CD4-positive, alpha-beta T cell (primary cell): ENCODE measurements around the gene MSI2. TPM values are rescaled to one million over a fixed set of nuclear protein-coding genes. Genes with fewer than 3 reads are reported as not detected.

Source experiments
- ATAC-seq: fragments of 200-7000 bp; cut with Tn5 transposase; one replicate; pipeline ENCODE4 v1.10.0; 2022; ENCODE audit warnings: mild to moderate bottlenecking; ENCODE audit not compliant: poor library complexity
- CTCF ChIA-PET: fragments of 350-600 bp; sonication (Branson Sonifier 250); formaldehyde crosslinking; loops from one replicate; lab custom pipeline; 2021; ENCODE audit warnings: antibody characterized with exemption, inconsistent platforms; lab: Charles Lee
- POLR2A ChIA-PET: fragments of 350-600 bp; sonication (Branson Sonifier 250); formaldehyde crosslinking; loops from one replicate; lab custom pipeline; 2021; ENCODE audit warnings: antibody characterized with exemption, inconsistent platforms; lab: Charles Lee
- DNase-seq, 14 experiments: peaks; one replicate each; pipeline ENCODE4 v3.0.0-alpha.2; 2013 to 2020; ENCODE audit warnings: mixed read lengths in 2 of 14
- H3K27ac ChIP-seq, 2 donors: one replicate each; pipeline versions ENCODE4 v1.5.1 to v1.7.0; 2013; ENCODE audit warnings: low read length in 2 of 2, low read depth in 1 of 2, mild to moderate bottlenecking in 1 of 2
- H3K27me3 ChIP-seq, 2 experiments: 1 replicate in 1 of 2; 2 replicates in 1 of 2; pipeline versions ENCODE4 v1.6.1 to v1.7.0; 2013; ENCODE audit warnings: low read length in 2 of 2, control low read depth in 1 of 2, mild to moderate bottlenecking in 1 of 2, moderate library complexity in 1 of 2; ENCODE audit not compliant: insufficient read depth in 2 of 2, control insufficient read depth in 1 of 2
- H3K36me3 ChIP-seq: one replicate; pipeline ENCODE4 v1.6.1; 2013; ENCODE audit warnings: low read length, control low read depth; ENCODE audit not compliant: insufficient read depth
- H3K4me1 ChIP-seq: one replicate; pipeline ENCODE4 v1.6.1; 2013; ENCODE audit warnings: low read length, control low read depth; ENCODE audit not compliant: insufficient read depth
- H3K4me3 ChIP-seq: one replicate; pipeline ENCODE4 v1.5.1; 2013; ENCODE audit warnings: mild to moderate bottlenecking, low read length, moderate library complexity
- H3K9me3 ChIP-seq, 2 experiments: 1 replicate in 1 of 2; 2 replicates in 1 of 2; pipeline versions ENCODE4 v1.6.1 to v1.7.0; 2013; ENCODE audit warnings: low read length in 2 of 2, mild to moderate bottlenecking in 2 of 2, control low read depth in 1 of 2, moderate library complexity in 1 of 2; ENCODE audit not compliant: control insufficient read depth in 1 of 2, insufficient read depth in 1 of 2
- H3K27ac Mint-ChIP-seq: one replicate; pipeline ENCODE4 v1.8.0; 2020; ENCODE audit warnings: mixed read lengths
- H3K27me3 Mint-ChIP-seq: one replicate; pipeline ENCODE4 v1.8.0; 2021; ENCODE audit warnings: mixed read lengths
- H3K36me3 Mint-ChIP-seq: one replicate; pipeline ENCODE4 v1.8.0; 2021; ENCODE audit warnings: low read depth, mixed read lengths
- H3K4me1 Mint-ChIP-seq: one replicate; pipeline ENCODE4 v1.8.0; 2021; ENCODE audit warnings: low read depth, mixed read lengths
- H3K4me3 Mint-ChIP-seq: one replicate; pipeline ENCODE4 v1.8.0; 2020; ENCODE audit warnings: mild to moderate bottlenecking, mixed read lengths
- H3K9me3 Mint-ChIP-seq: one replicate; pipeline ENCODE4 v1.8.0; 2020; ENCODE audit warnings: mixed read lengths
- CTCF ChIP-seq: fragments of 200-600 bp; IDR thresholded peaks from one replicate; pipeline ENCODE4 v1.8.0; 2022; ENCODE audit warnings: antibody characterized with exemption, mild to moderate bottlenecking
- intact Hi-C, 2 experiments: fragments of 100-400 bp; cut with DNase I in 1 of 2; cut with micrococcal nuclease in 1 of 2; formaldehyde crosslinking; loops; one replicate each; pipeline versions ENCODE4 v1.15.1 to v1.9.0; 2023 to 2025; cut with DNase I, micrococcal nuclease
- total RNA-seq, 174 experiments: library from RNA in 2 of 174; stranded (reverse) in 2 of 174; gene quantifications; one replicate each; pipeline ENCODE4 v1.2.3 and lab custom pipeline; 2021 to 2026

MSI2 gene
- total RNA-seq, 2 experiments from 2014 or later: 129 to 132 TPM

DNA sequence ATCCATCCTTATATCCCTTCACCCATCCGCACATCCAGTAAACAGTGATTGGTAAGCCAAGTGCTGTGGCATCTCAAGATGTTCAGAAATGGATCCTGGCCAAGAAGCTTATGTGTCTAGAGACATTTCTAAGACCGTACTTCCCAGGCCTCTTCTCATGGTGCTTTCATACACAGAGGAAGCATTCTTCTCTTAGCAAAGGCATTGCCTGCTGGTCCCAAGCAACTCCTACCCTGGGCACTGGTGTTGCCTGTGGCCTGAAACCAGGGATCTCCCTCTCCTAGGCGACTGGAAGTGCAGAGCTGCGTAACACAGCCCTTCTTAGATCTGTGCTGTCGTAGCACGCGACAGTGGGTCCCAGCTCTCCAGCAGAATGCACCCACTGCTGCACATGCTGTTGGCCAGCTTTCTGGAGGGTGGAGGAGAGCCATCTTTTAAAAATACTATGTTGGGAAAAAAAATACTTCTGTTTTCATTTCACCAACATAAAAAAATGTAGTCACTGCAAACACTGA is 305.9 kb downstream of the MSI2 start:
- no peak for DNase-seq
- ChIA-PET POLR2A (no interaction called here), CTCF (no interaction called here)
- Mint-ChIP-seq H3K4me1 (no peaks in the 10 kb centered on the region), H3K4me3 (no peak overlapping the region), H3K27me3 (no peaks in the 10 kb centered on the region), H3K9me3 (no peaks in the 10 kb centered on the region), H3K36me3 (peaks cover 8% of the 10 kb centered on the region), H3K27ac (no peak overlapping the region)
- no peak for ATAC-seq
- H3K4me3 ChIP-seq: no peak overlapping the region
- no peak overlapping the region for H3K27ac ChIP-seq
- H3K36me3 ChIP-seq: peaks cover 6% of the 10 kb centered on the region
- no peaks in the 10 kb centered on the region for H3K9me3 ChIP-seq
- H3K27me3 ChIP-seq: no peaks in the 10 kb centered on the region
- TF ChIP-seq CTCF: no peak
- intact Hi-C loops: no loop called here
- H3K4me1 ChIP-seq: no peaks in the 10 kb centered on the region

DNA sequence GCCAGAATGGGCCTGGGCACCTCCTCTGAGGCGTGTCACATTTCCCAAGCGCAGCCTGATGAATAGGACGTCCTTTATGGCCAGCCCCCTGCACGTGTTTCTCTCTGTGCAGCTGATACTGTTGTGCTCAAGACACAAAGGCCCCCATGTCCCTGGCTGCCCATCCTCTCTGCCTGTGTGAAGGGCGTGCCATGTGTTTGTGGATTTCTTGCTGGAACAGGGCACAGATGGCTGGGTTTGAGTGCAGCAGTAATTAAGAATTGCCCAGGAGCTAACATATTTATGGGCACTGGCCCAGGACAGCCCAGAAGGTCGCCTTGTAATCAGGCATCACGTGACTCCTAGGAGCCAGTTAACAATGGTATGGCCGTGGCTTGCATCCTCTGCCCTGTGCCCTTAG is 307.6 kb downstream of the MSI2 start:
- Histone ChIP-seq H3K27ac (no peak overlapping the region), H3K27me3 (no peaks in the 10 kb centered on the region), H3K9me3 (no peaks in the 10 kb centered on the region), H3K4me3 (no peak overlapping the region), H3K36me3 (peaks cover 6% of the 10 kb centered on the region), H3K4me1 (no peaks in the 10 kb centered on the region)
- intact Hi-C loops: no loop called here
- H3K4me3 Mint-ChIP-seq: no peak overlapping the region
- H3K9me3 Mint-ChIP-seq: no peaks in the 10 kb centered on the region
- POLR2A ChIA-PET: no interaction called here
- H3K36me3 Mint-ChIP-seq: peaks cover 8% of the 10 kb centered on the region
- no peaks in the 10 kb centered on the region for H3K27me3 Mint-ChIP-seq
- H3K27ac Mint-ChIP-seq: no peak overlapping the region
- no peak for TF ChIP-seq CTCF
- CTCF ChIA-PET: no interaction called here
- DNase-seq (no peak), ATAC-seq (no peak)
- H3K4me1 Mint-ChIP-seq: no peaks in the 10 kb centered on the region

- Mint-ChIP-seq H3K36me3 (peaks cover 9% of the 10 kb centered on the region), H3K4me1 (no peaks in the 10 kb centered on the region), H3K27ac (no peak overlapping the region), H3K27me3 (no peaks in the 10 kb centered on the region), H3K9me3 (no peaks in the 10 kb centered on the region), H3K4me3 (no peak overlapping the region)
- H3K4me1 ChIP-seq: no peaks in the 10 kb centered on the region
- H3K4me3 ChIP-seq: no peak overlapping the region
- no peaks in the 10 kb centered on the region for H3K27me3 ChIP-seq
- ChIA-PET CTCF (no interaction called here), POLR2A (no interaction called here)
- H3K36me3 ChIP-seq: peaks cover 6% of the 10 kb centered on the region
- H3K27ac ChIP-seq: no peak overlapping the region
- intact Hi-C loops: no loop called here
- no peaks in the 10 kb centered on the region for H3K9me3 ChIP-seq
- no peak for TF ChIP-seq CTCF
- DNase-seq: no peak
- ATAC-seq: no peak
Observed at GRCh38 chr17:57565176-57565575, 308.9 kb downstream of the MSI2 start.
